Parathyroid adenoma (tissue), 2 donors: Measurements from ENCODE around the gene HDGF.

ENCODE experiments used
- H2AFZ ChIP-seq: fragments of 300-600 bp; sonication (generic); one replicate; pipeline ENCODE4 v1.7.0; 2017; ENCODE audit warnings: antibody characterized with exemption, mild to moderate bottlenecking
- H3K27ac ChIP-seq: fragments of 300-600 bp; sonication (generic); one replicate; pipeline ENCODE4 v1.7.0; 2017
- H3K27me3 ChIP-seq: fragments of 300-600 bp; sonication (generic); one replicate; pipeline ENCODE4 v1.7.0; 2017; ENCODE audit warnings: low read length; ENCODE audit not compliant: control insufficient read depth, insufficient read depth
- H3K36me3 ChIP-seq: fragments of 300-600 bp; sonication (generic); one replicate; pipeline ENCODE4 v1.7.0; 2017; ENCODE audit warnings: low read length; ENCODE audit not compliant: control insufficient read depth, insufficient read depth
- H3K4me1 ChIP-seq: fragments of 300-600 bp; sonication (generic); one replicate; pipeline ENCODE4 v1.7.0; 2017; ENCODE audit warnings: control low read depth
- H3K4me2 ChIP-seq: fragments of 300-600 bp; sonication (generic); one replicate; pipeline ENCODE4 v1.7.0; 2017; ENCODE audit warnings: low read length
- H3K4me3 ChIP-seq: fragments of 300-600 bp; sonication (generic); one replicate; pipeline ENCODE4 v1.7.0; 2017; ENCODE audit warnings: low read depth, low read length
- H3K79me2 ChIP-seq: fragments of 300-600 bp; sonication (generic); one replicate; pipeline ENCODE4 v1.7.0; 2017; ENCODE audit warnings: control low read depth
- H3K9ac ChIP-seq: fragments of 300-600 bp; sonication (generic); one replicate; pipeline ENCODE4 v1.7.0; 2017; ENCODE audit warnings: mild to moderate bottlenecking
- H3K9me3 ChIP-seq: fragments of 300-600 bp; sonication (generic); one replicate; pipeline ENCODE4 v1.7.0; 2017; ENCODE audit warnings: low read length; ENCODE audit not compliant: control insufficient read depth
- CTCF ChIP-seq: fragments of 300-600 bp; sonication (generic); IDR thresholded peaks from one replicate; pipeline ENCODE4 v1.7.0; 2017; ENCODE audit warnings: antibody characterized with exemption, mild to moderate bottlenecking
- donor health status: primary hyperparathyroidism.

Gene HDGF

GRCh38 chr1:156750191-156750672 is 1.2 kb downstream of the HDGF start:
- Histone ChIP-seq H3K36me3 (no peaks in the 10 kb centered on the region), H3K4me2 (peak overlapping the region; percentile 80), H3K9me3 (no peaks in the 10 kb centered on the region), H3K4me1 (peaks cover 21% of the 10 kb centered on the region), H3K4me3 (peak overlapping the region; percentile 83), H3K27me3 (no peaks in the 10 kb centered on the region), H2AFZ (no peak overlapping the region), H3K9ac (peak overlapping the region; percentile 43), H3K79me2 (peaks cover 33% of the 10 kb centered on the region), H3K27ac (peak overlapping the region; percentile 99)
- no peak for TF ChIP-seq CTCF

- no peak overlapping the region for H3K9ac ChIP-seq
- peaks cover 33% of the 10 kb centered on the region for H3K79me2 ChIP-seq
- H3K4me1 ChIP-seq = peaks cover 21% of the 10 kb centered on the region
- TF ChIP-seq CTCF = no peak
- peak overlapping the region; percentile 99 for H3K27ac ChIP-seq
- no peaks in the 10 kb centered on the region for H3K27me3 ChIP-seq
- peak overlapping the region; percentile 80 for H3K4me2 ChIP-seq
- peak overlapping the region; percentile 83 for H3K4me3 ChIP-seq
- no peaks in the 10 kb centered on the region for H3K36me3 ChIP-seq
- H2AFZ ChIP-seq = no peak overlapping the region
- H3K9me3 ChIP-seq = no peaks in the 10 kb centered on the region
Measured at GRCh38 chr1:156749419-156750118, 1.9 kb downstream of the HDGF start.

GRCh38 chr1:156748670-156749418 is 2.6 kb downstream of the HDGF start:
- peaks cover 33% of the 10 kb centered on the region for H3K79me2 ChIP-seq
- no peaks in the 10 kb centered on the region for H3K9me3 ChIP-seq
- H2AFZ ChIP-seq = no peak overlapping the region
- H3K36me3 ChIP-seq = no peaks in the 10 kb centered on the region
- peak overlapping the region; percentile 80 for H3K4me2 ChIP-seq
- TF ChIP-seq CTCF = no peak
- peaks cover 21% of the 10 kb centered on the region for H3K4me1 ChIP-seq
- H3K9ac ChIP-seq = no peak overlapping the region
- peak overlapping the region; percentile 99 for H3K27ac ChIP-seq
- no peaks in the 10 kb centered on the region for H3K27me3 ChIP-seq
- peak overlapping the region; percentile 83 for H3K4me3 ChIP-seq

GRCh38 chr1:156747742-156748669 is 3.5 kb downstream of the HDGF start:
- Histone ChIP-seq H3K4me2 (peak overlapping the region; percentile 80), H3K9me3 (no peaks in the 10 kb centered on the region), H2AFZ (no peak overlapping the region), H3K4me1 (peaks cover 21% of the 10 kb centered on the region), H3K4me3 (peak overlapping the region; percentile 83), H3K27me3 (no peaks in the 10 kb centered on the region), H3K27ac (peak overlapping the region; percentile 99), H3K36me3 (no peaks in the 10 kb centered on the region), H3K79me2 (peaks cover 33% of the 10 kb centered on the region), H3K9ac (no peak overlapping the region)
- TF ChIP-seq CTCF = no peak
